Fibroblast of skin of left quadriceps (primary cell): ENCODE results near the gene GABRA4.

Experiments used
- DNase-seq, 2 experiments: peaks; one replicate each; pipeline ENCODE4 v3.0.0-alpha.2; 2013; ENCODE audit warnings: low read depth in 2 of 2

Gene GABRA4

GRCh38 chr4:46927201-46927600, 66.2 kb downstream of the GABRA4 start:
- no peak for DNase-seq

GRCh38 chr4:46924789-46925529, 68.4 kb downstream of the GABRA4 start:
- DNase-seq: no peak

- no peak for DNase-seq
Observed at GRCh38 chr4:46922205-46922604, 71.2 kb downstream of the GABRA4 start.

GRCh38 chr4:46909078-46909477, 84.3 kb downstream of the GABRA4 start, which contains the start of gene COX7B2:
Gene COX7B2 (minus strand): TSS chr4:46909245. CDS start chr4:46735192, 174,053 bp downstream.
- DNase-seq: no peak

GRCh38 chr4:46908148-46908547, 85.2 kb downstream of the GABRA4 start:
- DNase-seq: no peak

GRCh38 chr4:46900082-46900481, 93.3 kb downstream of the GABRA4 start:
- DNase-seq: no peak

GRCh38 chr4:46894826-46895225, 98.6 kb downstream of the GABRA4 start:
- no peak for DNase-seq

- no peak for DNase-seq
Observed at GRCh38 chr4:46890056-46890455, 103.3 kb downstream of the GABRA4 start.

GRCh38 chr4:46889410-46889809, 104.0 kb downstream of the GABRA4 start:
- no peak for DNase-seq

GRCh38 chr4:46886711-46887110, 106.7 kb downstream of the GABRA4 start:
- no peak for DNase-seq

GRCh38 chr4:46878641-46879040, 114.7 kb downstream of the GABRA4 start:
- DNase-seq: no peak

GRCh38 chr4:46874811-46875210, 118.6 kb downstream of the GABRA4 start:
- no peak for DNase-seq

GRCh38 chr4:46870411-46870810, 123.0 kb downstream of the GABRA4 start:
- DNase-seq: no peak
